ENCODE measurements around the gene CHST5.

CHST5 gene

DNA sequence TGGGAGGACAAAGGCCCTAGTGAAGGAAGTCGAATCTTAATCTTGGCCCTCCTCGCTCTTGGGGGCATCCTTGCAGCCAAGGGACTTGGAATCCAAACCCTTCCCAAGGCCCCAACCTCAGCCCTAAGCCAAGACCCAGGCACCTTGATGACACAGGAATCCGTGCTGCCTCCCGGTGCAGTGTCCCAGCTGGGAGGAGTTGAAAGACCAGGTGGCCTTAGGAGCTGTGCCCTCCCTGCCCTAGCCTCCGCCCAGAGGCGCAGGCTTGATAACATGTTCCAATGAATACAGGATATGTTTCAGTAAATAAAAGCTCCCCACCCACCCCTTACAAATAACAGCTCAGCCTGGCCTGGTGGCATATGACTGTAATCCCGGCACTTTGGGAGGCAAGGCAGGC, at the start of gene CHST5:
CHST5 (minus strand) TSS at position 208 of the 400 bp plus-strand sequence. CDS start 5,724 bp downstream, outside the sequence.
- peak in 1 of 2 donors; percentile 48 for DNase-seq
- TF ChIP-seq, protein P1, sequence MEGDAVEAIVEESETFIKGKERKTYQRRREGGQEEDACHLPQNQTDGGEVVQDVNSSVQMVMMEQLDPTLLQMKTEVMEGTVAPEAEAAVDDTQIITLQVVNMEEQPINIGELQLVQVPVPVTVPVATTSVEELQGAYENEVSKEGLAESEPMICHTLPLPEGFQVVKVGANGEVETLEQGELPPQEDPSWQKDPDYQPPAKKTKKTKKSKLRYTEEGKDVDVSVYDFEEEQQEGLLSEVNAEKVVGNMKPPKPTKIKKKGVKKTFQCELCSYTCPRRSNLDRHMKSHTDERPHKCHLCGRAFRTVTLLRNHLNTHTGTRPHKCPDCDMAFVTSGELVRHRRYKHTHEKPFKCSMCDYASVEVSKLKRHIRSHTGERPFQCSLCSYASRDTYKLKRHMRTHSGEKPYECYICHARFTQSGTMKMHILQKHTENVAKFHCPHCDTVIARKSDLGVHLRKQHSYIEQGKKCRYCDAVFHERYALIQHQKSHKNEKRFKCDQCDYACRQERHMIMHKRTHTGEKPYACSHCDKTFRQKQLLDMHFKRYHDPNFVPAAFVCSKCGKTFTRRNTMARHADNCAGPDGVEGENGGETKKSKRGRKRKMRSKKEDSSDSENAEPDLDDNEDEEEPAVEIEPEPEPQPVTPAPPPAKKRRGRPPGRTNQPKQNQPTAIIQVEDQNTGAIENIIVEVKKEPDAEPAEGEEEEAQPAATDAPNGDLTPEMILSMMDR (IDR thresholded peaks at IDR 0.05): no peak
- peaks cover 0 to 14% (median 2%) of the 10 kb centered on the region in 4 donors for H3K4me1 ChIP-seq
- intact Hi-C loops (cut with DNase I; ENCODE audit: low total_unique reads): no loop called here
- no peaks in the 10 kb centered on the region for H3K27me3 ChIP-seq
- H3K27ac ChIP-seq: no peak within 1 kb of the TSS
- no peaks in the 10 kb centered on the region for H3K36me3 ChIP-seq
- no peak within 1 kb of the TSS for H3K4me3 ChIP-seq
- no peaks in the 10 kb centered on the region for H3K9me3 ChIP-seq

DNA sequence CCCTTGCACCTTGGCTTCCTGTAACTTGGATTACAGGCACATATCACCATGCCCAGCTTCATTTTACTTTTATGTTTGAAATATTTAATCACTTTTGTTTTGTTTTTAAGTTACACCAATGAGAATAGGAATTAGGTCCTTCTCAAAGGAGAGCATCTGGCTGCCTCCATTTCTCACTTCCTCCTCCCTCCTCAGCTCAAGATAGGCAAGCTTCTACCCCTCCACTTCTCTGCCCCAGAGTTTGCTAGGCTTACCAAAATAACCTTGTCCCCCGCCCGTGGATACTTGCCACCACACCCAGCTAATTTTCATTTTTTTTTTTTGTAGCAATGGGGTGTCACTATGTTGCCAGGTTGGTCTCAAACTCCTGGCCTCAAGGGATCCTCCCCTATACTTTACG, 48.2 kb upstream of the CHST5 start:
- intact Hi-C loops (cut with DNase I; ENCODE audit: low total_unique reads): no loop called here
- no peak overlapping the region for H3K4me3 ChIP-seq
- DNase-seq: peak in 1 of 2 donors; percentile 1
- no peaks in the 10 kb centered on the region for H3K9me3 ChIP-seq
- H3K4me1 ChIP-seq: peaks cover 0 to 12% (median 0%) of the 10 kb centered on the region in 4 donors
- TF ChIP-seq, protein P1 (IDR thresholded peaks at IDR 0.05): no peak
- H3K27me3 ChIP-seq: no peaks in the 10 kb centered on the region
- H3K36me3 ChIP-seq: peaks cover 6 to 17% (median 8%) of the 10 kb centered on the region in 3 donors
- no peak overlapping the region for H3K27ac ChIP-seq

DNA sequence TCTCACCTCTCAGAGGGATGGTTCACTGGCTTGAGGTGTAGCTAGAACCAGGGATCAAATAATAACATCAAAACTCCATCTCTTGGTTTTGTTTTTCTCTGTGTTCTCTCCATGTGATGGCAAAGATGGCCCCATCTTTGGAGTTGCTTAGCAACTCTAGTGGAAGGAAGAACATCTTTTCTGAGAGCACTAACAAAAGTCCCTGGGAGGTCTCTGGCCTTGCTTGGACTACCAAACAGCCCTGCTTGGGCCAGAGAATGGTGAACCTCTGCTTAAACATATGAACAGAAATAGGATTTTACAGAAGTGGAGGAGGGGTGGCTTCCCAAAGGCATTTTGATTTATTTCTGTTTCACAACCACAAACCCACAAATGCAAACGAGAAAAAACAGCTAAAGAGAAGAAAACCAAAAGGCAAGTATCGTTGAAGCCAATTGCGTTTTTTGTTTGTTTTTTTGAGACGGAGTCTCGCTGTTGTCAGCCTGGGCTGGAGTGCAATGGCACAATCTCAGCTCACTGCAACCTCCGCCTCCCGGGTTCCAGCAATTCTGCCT, 43.5 kb upstream of the CHST5 start:
- TF ChIP-seq, protein P1 (IDR thresholded peaks at IDR 0.05): no peak
- intact Hi-C loops (cut with DNase I; ENCODE audit: low total_unique reads): no loop called here

DNA sequence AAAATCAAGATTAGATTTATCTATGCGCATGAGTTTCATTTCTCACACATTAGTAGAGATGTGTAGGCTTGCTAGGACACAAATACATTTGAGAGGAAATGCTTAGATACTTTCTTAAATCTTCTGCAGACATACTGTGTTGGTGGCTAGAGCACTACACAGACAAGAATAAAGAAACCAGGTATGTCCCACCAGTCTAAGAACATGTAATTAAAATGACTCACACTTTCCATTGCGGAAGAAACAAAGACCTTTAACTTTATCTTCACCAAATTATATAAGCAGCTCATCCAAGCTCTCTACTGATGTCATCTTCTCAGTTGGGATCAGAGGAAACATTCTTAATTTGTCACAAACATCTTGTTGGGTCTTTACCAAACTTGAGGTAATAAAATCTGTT, 42.8 kb upstream of the CHST5 start:
- no peak overlapping the region for H3K27ac ChIP-seq
- no peaks in the 10 kb centered on the region for H3K9me3 ChIP-seq
- intact Hi-C loops (cut with DNase I; ENCODE audit: low total_unique reads): no loop called here
- DNase-seq: no peak
- H3K27me3 ChIP-seq: no peaks in the 10 kb centered on the region
- H3K36me3 ChIP-seq: peaks cover 39 to 65% (median 57%) of the 10 kb centered on the region in 3 donors
- no peaks in the 10 kb centered on the region for H3K4me1 ChIP-seq
- TF ChIP-seq, protein P1 (IDR thresholded peaks at IDR 0.05): no peak
- H3K4me3 ChIP-seq: no peak overlapping the region

More for the DNA sequence above, 43.5 kb upstream of the CHST5 start:
- Histone ChIP-seq H3K4me1 (no peaks in the 10 kb centered on the region), H3K27me3 (no peaks in the 10 kb centered on the region), H3K4me3 (no peak overlapping the region), H3K9me3 (no peaks in the 10 kb centered on the region), H3K27ac (no peak overlapping the region), H3K36me3 (peaks cover 32 to 59% (median 50%) of the 10 kb centered on the region in 3 donors)
- no peak for DNase-seq

DNA sequence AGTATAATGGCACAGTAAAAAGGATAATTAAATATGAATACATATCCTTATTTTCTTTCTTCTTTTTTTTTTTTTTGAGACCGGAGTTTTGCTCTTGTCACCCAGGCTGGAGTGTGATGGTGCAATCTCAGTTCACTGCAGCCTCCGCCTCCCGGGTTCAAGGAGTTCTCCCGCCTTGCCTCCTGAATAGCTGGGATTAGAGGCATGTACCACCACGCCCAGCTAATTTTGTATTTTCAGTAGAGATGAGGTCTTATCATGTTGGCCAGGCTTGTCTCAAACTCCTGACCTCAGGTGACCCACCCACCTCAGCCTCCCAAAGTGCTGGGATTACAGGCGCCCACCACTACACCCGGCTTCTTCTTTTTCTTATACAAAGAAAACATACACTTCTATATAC, 42.3 kb upstream of the CHST5 start:
- peaks cover 0 to 4% (median under 1%) of the 10 kb centered on the region in 4 donors for H3K4me1 ChIP-seq
- peaks cover 41 to 70% (median 62%) of the 10 kb centered on the region in 3 donors for H3K36me3 ChIP-seq

More for the DNA sequence above, 42.3 kb upstream of the CHST5 start:
- Histone ChIP-seq H3K27me3 (no peaks in the 10 kb centered on the region), H3K4me3 (no peak overlapping the region), H3K27ac (no peak overlapping the region), H3K9me3 (no peaks in the 10 kb centered on the region)
- peak in 1 of 2 donors; percentile 28 for DNase-seq
- intact Hi-C loops (cut with DNase I; ENCODE audit: low total_unique reads): no loop called here
- TF ChIP-seq, protein P1 (IDR thresholded peaks at IDR 0.05): no peak
